CD14-positive monocyte (primary cell): Measurements from ENCODE around the gene PRRG1. TPM values are rescaled to one million over a fixed set of nuclear protein-coding genes. Genes with fewer than 3 reads are reported as not detected.

Experiments
- DNase-seq, 3 donors: peaks; one replicate each; pipeline ENCODE4 v3.0.0-alpha.2; 2011 to 2022
- H2AFZ ChIP-seq: 2 replicates; pipeline ENCODE4 v1.6.0; 2012; ENCODE audit warnings: mild to moderate bottlenecking, low read depth, low read length, inconsistent platforms; ENCODE audit not compliant: insufficient read depth, poor library complexity, severe bottlenecking
- H3K27ac ChIP-seq, 2 donors: 1 replicate in 1 of 2; 2 replicates in 1 of 2; pipeline ENCODE4 v1.5.1; 2012 to 2013; ENCODE audit warnings: low read length in 2 of 2, control low read depth in 1 of 2, inconsistent platforms in 1 of 2, low read depth in 1 of 2, mild to moderate bottlenecking in 1 of 2
- H3K27me3 ChIP-seq, 2 donors: one replicate each; pipeline versions ENCODE4 v1.6.0 to v1.6.1; 2011 to 2013; ENCODE audit warnings: low read length in 2 of 2; ENCODE audit not compliant: control insufficient read depth in 2 of 2, insufficient read depth in 2 of 2
- H3K36me3 ChIP-seq, 2 donors: replicated peaks in 1 of 2; 1 replicate in 1 of 2; 2 replicates in 1 of 2; pipeline versions ENCODE4 v1.5.1 to v1.6.1; 2012 to 2013; ENCODE audit warnings: low read length in 2 of 2, control low read depth in 1 of 2, inconsistent platforms in 1 of 2, mild to moderate bottlenecking in 1 of 2; ENCODE audit not compliant: insufficient read depth in 2 of 2, control insufficient read depth in 1 of 2
- H3K4me1 ChIP-seq, 2 donors: 1 replicate in 1 of 2; 2 replicates in 1 of 2; pipeline versions ENCODE4 v1.5.1 to v1.6.1; 2012 to 2013; ENCODE audit warnings: low read length in 2 of 2, control low read depth in 1 of 2, inconsistent platforms in 1 of 2, mild to moderate bottlenecking in 1 of 2, moderate library complexity in 1 of 2; ENCODE audit not compliant: insufficient read depth in 2 of 2, control insufficient read depth in 1 of 2
- H3K4me2 ChIP-seq: replicated peaks from 2 replicates; pipeline ENCODE3; 2012; ENCODE audit warnings: low read length, moderate library complexity, mild to moderate bottlenecking; ENCODE audit not compliant: poor library complexity, severe bottlenecking; ENCODE audit errors: extremely low read depth
- H3K4me3 ChIP-seq, 3 experiments: fragments of 200-600 bp in 1 of 3; sonication (generic) in 1 of 3; replicated peaks in 1 of 3; 1 replicate in 2 of 3; 2 replicates in 1 of 3; pipeline ENCODE4 v1.5.1; 2011 to 2013; ENCODE audit warnings: low read length in 3 of 3, mild to moderate bottlenecking in 3 of 3, control low read depth in 2 of 3, low read depth in 2 of 3, inconsistent platforms in 1 of 3, moderate library complexity in 1 of 3
- H3K79me2 ChIP-seq: 2 replicates; pipeline ENCODE4 v1.6.0; 2012; ENCODE audit warnings: mild to moderate bottlenecking, control low read depth, inconsistent platforms, low read length, moderate library complexity; ENCODE audit not compliant: insufficient read depth
- H3K9ac ChIP-seq: 2 replicates; pipeline ENCODE4 v1.6.0; 2017; ENCODE audit warnings: low read length, mild to moderate bottlenecking; ENCODE audit not compliant: insufficient read depth, poor library complexity, severe bottlenecking
- H3K9me3 ChIP-seq, 2 donors: replicated peaks in 1 of 2; 1 replicate in 1 of 2; 2 replicates in 1 of 2; pipeline versions ENCODE4 v1.5.1 to v1.6.1; 2012 to 2013; ENCODE audit warnings: low read length in 2 of 2, control low read depth in 1 of 2; ENCODE audit not compliant: control insufficient read depth in 1 of 2, insufficient read depth in 1 of 2
- H4K20me1 ChIP-seq: 2 replicates; pipeline ENCODE4 v1.6.0; 2012; ENCODE audit warnings: mild to moderate bottlenecking, low read length, control low read depth, moderate library complexity; ENCODE audit not compliant: insufficient read depth
- H3K27ac Mint-ChIP-seq, 7 donors: one replicate each; pipeline ENCODE4 v1.8.0; 2020; ENCODE audit warnings: mild to moderate bottlenecking in 7 of 7, mixed read lengths in 7 of 7, moderate library complexity in 6 of 7, inconsistent platforms in 2 of 7
- H3K27me3 Mint-ChIP-seq, 3 donors: one replicate each; pipeline ENCODE4 v1.8.0; 2021 to 2022; ENCODE audit warnings: low read depth in 3 of 3, mild to moderate bottlenecking in 3 of 3, mixed read lengths in 3 of 3, moderate library complexity in 3 of 3, inconsistent platforms in 1 of 3
- H3K36me3 Mint-ChIP-seq, 2 donors: one replicate each; pipeline ENCODE4 v1.8.0; 2020; ENCODE audit warnings: mixed read lengths in 2 of 2, inconsistent platforms in 1 of 2, mild to moderate bottlenecking in 1 of 2
- H3K4me1 Mint-ChIP-seq: one replicate; pipeline ENCODE4 v1.8.0; 2020; ENCODE audit warnings: mild to moderate bottlenecking, mixed read lengths
- H3K4me3 Mint-ChIP-seq, 2 donors: one replicate each; pipeline ENCODE4 v1.8.0; 2020; ENCODE audit warnings: mild to moderate bottlenecking in 2 of 2, mixed read lengths in 2 of 2, moderate library complexity in 1 of 2
- H3K9me3 Mint-ChIP-seq, 7 donors: one replicate each; pipeline ENCODE4 v1.8.0; 2020 to 2022; ENCODE audit warnings: mixed read lengths in 7 of 7, mild to moderate bottlenecking in 6 of 7, moderate library complexity in 6 of 7, inconsistent platforms in 2 of 7
- WGBS: methylation state at CpG from one replicate; pipeline ENCODE4 v1.1.5; 2013; ENCODE audit warnings: missing lambda C conversion rate; ENCODE audit not compliant: insufficient coverage; 5-methylcytosine and 5-hydroxymethylcytosine counted together
- intact Hi-C, 2 donors: fragments of 100-400 bp; cut with micrococcal nuclease; formaldehyde crosslinking; loops; one replicate each; pipeline versions ENCODE4 v1.15.0 to v1.15.1; 2023
- polyA plus RNA-seq, 3 donors: library from polyadenylated mRNA; depleted of rRNA in 1 of 3; unstranded in 2 of 3; stranded (reverse) in 1 of 3; fragments of 300-500 nt in 2 of 3; fragments of >200 nt in 1 of 3; fragmentation: Illumina TruSeq in 2 of 3; gene quantifications; 1 replicate in 2 of 3; 2 replicates in 1 of 3; pipeline ENCODE4 v1.2.3, GENCODE V29; 2012 to 2021
- TF ChIP-seq, protein P1 (sequence below): fragments of 200-600 bp; IDR thresholded peaks from one replicate; pipeline ENCODE4 v1.8.0; 2022; ENCODE audit warnings: antibody characterized with exemption, mild to moderate bottlenecking

PRRG1 gene
- polyA plus RNA-seq, 3 donors = 0.04 to 0.39 (median 0.14) TPM

- no peak overlapping the region for H3K9ac ChIP-seq
- Mint-ChIP-seq H3K4me1 (no peaks in the 10 kb centered on the region), H3K4me3 (no peak overlapping the region), H3K27me3 (peaks cover 0 to under 1% (median 0%) of the 10 kb centered on the region in 3 donors), H3K9me3 (peaks cover 0 to 6% (median 4%) of the 10 kb centered on the region in 7 donors), H3K27ac (no peak overlapping the region), H3K36me3 (no peaks in the 10 kb centered on the region)
- TF ChIP-seq, protein P1, sequence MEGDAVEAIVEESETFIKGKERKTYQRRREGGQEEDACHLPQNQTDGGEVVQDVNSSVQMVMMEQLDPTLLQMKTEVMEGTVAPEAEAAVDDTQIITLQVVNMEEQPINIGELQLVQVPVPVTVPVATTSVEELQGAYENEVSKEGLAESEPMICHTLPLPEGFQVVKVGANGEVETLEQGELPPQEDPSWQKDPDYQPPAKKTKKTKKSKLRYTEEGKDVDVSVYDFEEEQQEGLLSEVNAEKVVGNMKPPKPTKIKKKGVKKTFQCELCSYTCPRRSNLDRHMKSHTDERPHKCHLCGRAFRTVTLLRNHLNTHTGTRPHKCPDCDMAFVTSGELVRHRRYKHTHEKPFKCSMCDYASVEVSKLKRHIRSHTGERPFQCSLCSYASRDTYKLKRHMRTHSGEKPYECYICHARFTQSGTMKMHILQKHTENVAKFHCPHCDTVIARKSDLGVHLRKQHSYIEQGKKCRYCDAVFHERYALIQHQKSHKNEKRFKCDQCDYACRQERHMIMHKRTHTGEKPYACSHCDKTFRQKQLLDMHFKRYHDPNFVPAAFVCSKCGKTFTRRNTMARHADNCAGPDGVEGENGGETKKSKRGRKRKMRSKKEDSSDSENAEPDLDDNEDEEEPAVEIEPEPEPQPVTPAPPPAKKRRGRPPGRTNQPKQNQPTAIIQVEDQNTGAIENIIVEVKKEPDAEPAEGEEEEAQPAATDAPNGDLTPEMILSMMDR = no peak
- DNase-seq = no peak
- no peaks in the 10 kb centered on the region for H3K4me1 ChIP-seq
- intact Hi-C loops = no loop called here
- H2AFZ ChIP-seq = no peak overlapping the region
- H3K4me3 ChIP-seq = no peak overlapping the region
- no peak overlapping the region for H3K4me2 ChIP-seq
- H3K27ac ChIP-seq = no peak overlapping the region
- H4K20me1 ChIP-seq = no peaks in the 10 kb centered on the region
- no peaks in the 10 kb centered on the region for H3K36me3 ChIP-seq
- H3K27me3 ChIP-seq = no peaks in the 10 kb centered on the region
- no peaks in the 10 kb centered on the region for H3K79me2 ChIP-seq
- no CpG with 5 or more reads among the region's 3 CpGs for WGBS
- no peaks in the 10 kb centered on the region for H3K9me3 ChIP-seq
These were observed 8.3 kb downstream of the PRRG1 start for GRCh38 chrX:37357436-37357835.

DNA sequence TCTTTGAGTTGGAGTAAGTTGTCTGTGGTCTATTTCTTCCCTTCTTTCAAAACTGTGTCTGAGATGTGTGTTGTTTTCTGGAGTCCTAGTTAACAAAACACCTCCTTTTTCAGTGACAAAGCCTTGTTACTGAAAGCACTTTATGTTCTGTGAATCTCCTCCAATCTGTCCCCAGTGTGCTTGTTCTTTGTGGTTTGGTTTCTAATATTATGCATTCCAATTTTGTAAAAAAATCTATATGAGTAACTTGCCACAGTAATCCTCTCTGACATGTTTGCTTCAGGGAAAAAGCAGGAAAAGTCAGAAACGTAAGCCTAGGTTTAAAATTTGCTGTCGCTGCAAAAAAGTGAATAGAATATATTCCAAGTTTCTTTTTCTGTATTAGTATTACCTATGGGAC lies 12.4 kb downstream of the PRRG1 start:
- Histone ChIP-seq H3K4me3 (no peak overlapping the region), H3K9me3 (peaks cover 0 to 3% of the 10 kb centered on the region in 2 donors), H3K4me1 (no peaks in the 10 kb centered on the region), H2AFZ (no peak overlapping the region), H4K20me1 (no peaks in the 10 kb centered on the region), H3K27ac (no peak overlapping the region), H3K79me2 (no peaks in the 10 kb centered on the region), H3K9ac (no peak overlapping the region), H3K36me3 (no peaks in the 10 kb centered on the region), H3K27me3 (no peaks in the 10 kb centered on the region), H3K4me2 (no peak overlapping the region)
- no CpG with 5 or more reads among the region's 2 CpGs for WGBS
- no peaks in the 10 kb centered on the region for H3K36me3 Mint-ChIP-seq
- peaks cover 0 to 1% (median 0%) of the 10 kb centered on the region in 3 donors for H3K27me3 Mint-ChIP-seq
- TF ChIP-seq, protein P1 = no peak
- DNase-seq = no peak
- H3K4me3 Mint-ChIP-seq = no peak overlapping the region
- H3K9me3 Mint-ChIP-seq = peaks cover 0 to 10% (median 6%) of the 10 kb centered on the region in 7 donors
- H3K27ac Mint-ChIP-seq = no peak overlapping the region
- intact Hi-C loops = no loop called here
- no peaks in the 10 kb centered on the region for H3K4me1 Mint-ChIP-seq
